Esophagus muscularis mucosa (tissue), 4 donors: ENCODE data around the gene ACO1. TPM values are rescaled to one million over a fixed set of nuclear protein-coding genes. Genes with fewer than 3 reads are reported as not detected.

ENCODE experiments used
- DNase-seq: peaks from one replicate; pipeline ENCODE4 v3.0.0-alpha.2; 2017; ENCODE audit errors: extremely low spot score
- H3K27ac ChIP-seq, 4 donors: fragments of 200-600 bp; sonication (generic); replicated peaks in 1 of 4; 1 replicate in 3 of 4; 2 replicates in 1 of 4; pipeline ENCODE4 v1.5.1; 2016 to 2019; ENCODE audit warnings: mild to moderate bottlenecking in 1 of 4
- H3K27me3 ChIP-seq, 4 donors: fragments of 200-600 bp; sonication (generic); one replicate each; pipeline versions ENCODE4 v1.5.1 to v1.6.0; 2016 to 2019
- H3K36me3 ChIP-seq, 4 donors: fragments of 200-600 bp; sonication (generic); one replicate each; pipeline ENCODE4 v1.5.1; 2016 to 2019
- H3K4me1 ChIP-seq, 4 donors: fragments of 200-600 bp; sonication (generic); one replicate each; pipeline ENCODE4 v1.5.1; 2016 to 2019
- H3K4me3 ChIP-seq, 4 donors: fragments of 200-600 bp; sonication (generic); 1 replicate in 2 of 4; 2 replicates in 2 of 4; pipeline ENCODE4 v1.5.1; 2016 to 2019; ENCODE audit warnings: mild to moderate bottlenecking in 4 of 4, moderate library complexity in 1 of 4
- H3K9me3 ChIP-seq, 4 donors: fragments of 200-600 bp; sonication (generic); 1 replicate in 3 of 4; 2 replicates in 1 of 4; pipeline ENCODE4 v1.5.1; 2016 to 2019
- CTCF ChIP-seq, 3 experiments: fragments of 200-600 bp in 2 of 3; fragments of 450-650 bp in 1 of 3; sonication (generic) in 2 of 3; IDR thresholded peaks; one replicate each; pipeline ENCODE4 v1.5.1; 2017 to 2019; ENCODE audit warnings: antibody characterized with exemption in 3 of 3, mild to moderate bottlenecking in 2 of 3, moderate library complexity in 1 of 3
- EP300 ChIP-seq: sonication (generic); formaldehyde crosslinking; IDR thresholded peaks from one replicate; pipeline ENCODE4 v1.6.1; 2017; ENCODE audit warnings: antibody characterized with exemption
- POLR2A ChIP-seq: fragments of 450-650 bp; IDR thresholded peaks from one replicate; pipeline ENCODE4 v1.6.1; 2017; ENCODE audit warnings: antibody characterized with exemption, moderate library complexity, mild to moderate bottlenecking, low read depth
- POLR2AphosphoS5 ChIP-seq, 2 donors: sonication (generic); formaldehyde crosslinking; IDR thresholded peaks; one replicate each; pipeline ENCODE4 v1.6.1; 2017; ENCODE audit warnings: antibody characterized with exemption in 2 of 2
- WGBS: methylation state at CpG from one replicate; pipeline ENCODE4 v1.1.5; 2018; 5-methylcytosine and 5-hydroxymethylcytosine counted together
- intact Hi-C: fragments of 100-400 bp; cut with DNase I; formaldehyde crosslinking; loops from one replicate; pipeline ENCODE4 v1.15.1; 2023
- total RNA-seq, 4 donors: library from RNA; depleted of rRNA; stranded (reverse); fragments of >200 nt; gene quantifications; one replicate each; pipeline versions ENCODE4 v1.1.0 to v1.2.1, GENCODE V29; 2016

The ACO1 gene
- 10 to 100 TPM; 64.4 to 91.9 (median 86.5) TPM for total RNA-seq

GRCh38 chr9:32384364-32385151 is at the start of gene ACO1:
ACO1 (plus strand) TSS chr9:32384643; CDS start chr9:32405507, 20,864 bp downstream.
- under 1% methylated on average over 11 of the region's 73 CpGs for WGBS
- Histone ChIP-seq H3K36me3 (no peaks in the 10 kb centered on the region), H3K4me1 (peaks cover 32 to 56% (median 53%) of the 10 kb centered on the region in 4 donors), H3K27me3 (no peaks in the 10 kb centered on the region), H3K4me3 (peak within 1 kb of the TSS; percentile 76 to 82 (median 80)), H3K27ac (peak within 1 kb of the TSS; percentile 86 to 90 (median 90)), H3K9me3 (no peaks in the 10 kb centered on the region)
- intact Hi-C loops, result loop anchor here (2.0 to 10.0 kb wide), 3 partner anchors 46 to 880 kb away; partner anchors contain the start of genes BAG1, CHMP5, SMIM27 and TOPORS
- DNase-seq, result peak; percentile 93
- TF ChIP-seq CTCF (IDR thresholded peaks at IDR 0.05) (peak in 2 of 3 experiments; percentile 13 to 27), POLR2A (peak; percentile 42), POLR2AphosphoS5 (IDR thresholded peaks at IDR 0.05) (peak; percentile 93 to 94), EP300 (no peak)

- peaks cover 0 to 3% (median 0%) of the 10 kb centered on the region in 4 donors for H3K27me3 ChIP-seq
- H3K36me3 ChIP-seq, result no peaks in the 10 kb centered on the region
- peaks cover 0 to 1% (median 0%) of the 10 kb centered on the region in 4 donors for H3K9me3 ChIP-seq
- intact Hi-C loops, result no loop called here
- H3K4me1 ChIP-seq, result no peaks in the 10 kb centered on the region
- H3K27ac ChIP-seq, result no peak overlapping the region
- H3K4me3 ChIP-seq, result no peak overlapping the region
- DNase-seq, result no peak
- TF ChIP-seq CTCF (IDR thresholded peaks at IDR 0.05) (no peak), POLR2A (no peak), POLR2AphosphoS5 (IDR thresholded peaks at IDR 0.05) (no peak), EP300 (no peak)
- 86% methylated on average over 6 of the region's 6 CpGs for WGBS
These were observed 49.2 kb upstream of the ACO1 start for GRCh38 chr9:32334916-32335895.

DNA sequence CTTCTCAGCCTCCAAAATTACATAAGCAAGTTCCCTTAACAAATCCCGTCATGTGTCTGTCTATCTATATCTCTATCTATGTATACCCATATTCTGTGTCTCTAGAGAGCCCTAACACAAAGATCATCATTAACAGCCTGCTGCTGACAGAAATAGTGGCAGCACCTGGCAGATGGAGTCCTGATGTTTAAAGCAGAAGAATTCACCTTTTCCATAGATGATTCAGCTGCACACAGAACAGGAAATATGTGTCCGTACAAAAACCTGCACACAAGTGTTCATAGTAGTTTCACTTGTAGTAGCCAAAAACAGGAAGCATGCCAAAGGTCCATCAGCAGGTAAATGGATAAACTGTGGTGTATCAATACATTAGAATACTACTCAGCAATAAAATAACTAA is 45.0 kb upstream of the ACO1 start:
- no peak overlapping the region for H3K27ac ChIP-seq
- no peak overlapping the region for H3K4me3 ChIP-seq
- no peak for DNase-seq
- no peak for TF ChIP-seq EP300
- no peak for TF ChIP-seq CTCF (IDR thresholded peaks at IDR 0.05)
- TF ChIP-seq POLR2AphosphoS5 (IDR thresholded peaks at IDR 0.05), result no peak
- TF ChIP-seq POLR2A, result no peak
- WGBS, result 72% methylated on average over 2 of the region's 2 CpGs
- H3K36me3 ChIP-seq, result no peaks in the 10 kb centered on the region
- H3K4me1 ChIP-seq, result no peaks in the 10 kb centered on the region
- H3K27me3 ChIP-seq, result no peaks in the 10 kb centered on the region
- intact Hi-C loops, result no loop called here
- no peaks in the 10 kb centered on the region for H3K9me3 ChIP-seq

DNA sequence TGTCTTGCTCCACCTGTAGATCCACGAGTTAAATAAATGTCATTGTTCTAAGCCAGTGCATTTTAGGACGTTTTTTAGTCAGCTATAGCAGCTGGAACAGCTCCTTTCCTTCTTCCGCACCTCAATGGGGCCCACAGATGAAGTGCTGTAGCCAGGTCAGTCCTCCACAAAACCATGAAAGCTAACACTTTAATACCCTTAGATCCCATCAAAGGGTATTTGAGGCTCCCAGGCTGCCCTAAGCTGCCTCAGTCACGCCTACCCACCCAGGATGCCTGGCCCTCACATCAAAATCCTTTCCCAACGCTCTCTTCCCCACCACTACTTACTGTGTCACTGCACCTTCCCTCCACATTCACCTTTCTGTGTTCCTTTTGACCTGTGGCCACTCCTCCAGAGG is 44.1 kb upstream of the ACO1 start:
- Histone ChIP-seq H3K4me3 (no peak overlapping the region), H3K9me3 (no peaks in the 10 kb centered on the region), H3K27ac (no peak overlapping the region), H3K27me3 (no peaks in the 10 kb centered on the region), H3K36me3 (no peaks in the 10 kb centered on the region), H3K4me1 (no peaks in the 10 kb centered on the region)
- 79% methylated on average over 5 of the region's 5 CpGs for WGBS
- no peak for DNase-seq
- no peak for TF ChIP-seq CTCF (IDR thresholded peaks at IDR 0.05)
- no peak for TF ChIP-seq EP300
- no peak for TF ChIP-seq POLR2AphosphoS5 (IDR thresholded peaks at IDR 0.05)
- TF ChIP-seq POLR2A, result no peak
- intact Hi-C loops, result no loop called here
